ENCODE measurements around the gene SAMHD1. TPM values are rescaled to one million over a fixed set of nuclear protein-coding genes. Genes with fewer than 3 reads are reported as not detected.
A peak's percentile ranks its signal among the peaks of the same experiment; 100 is the strongest.
"Not testable (repeated sequence)": the region's sequence is repeated elsewhere in the genome, so short reads cannot be mapped to it uniquely, and the experiment has no call there.

SAMHD1 gene
- total RNA-seq, 2 experiments from 2014 or later, result 50.4 to 57.7 TPM

DNA sequence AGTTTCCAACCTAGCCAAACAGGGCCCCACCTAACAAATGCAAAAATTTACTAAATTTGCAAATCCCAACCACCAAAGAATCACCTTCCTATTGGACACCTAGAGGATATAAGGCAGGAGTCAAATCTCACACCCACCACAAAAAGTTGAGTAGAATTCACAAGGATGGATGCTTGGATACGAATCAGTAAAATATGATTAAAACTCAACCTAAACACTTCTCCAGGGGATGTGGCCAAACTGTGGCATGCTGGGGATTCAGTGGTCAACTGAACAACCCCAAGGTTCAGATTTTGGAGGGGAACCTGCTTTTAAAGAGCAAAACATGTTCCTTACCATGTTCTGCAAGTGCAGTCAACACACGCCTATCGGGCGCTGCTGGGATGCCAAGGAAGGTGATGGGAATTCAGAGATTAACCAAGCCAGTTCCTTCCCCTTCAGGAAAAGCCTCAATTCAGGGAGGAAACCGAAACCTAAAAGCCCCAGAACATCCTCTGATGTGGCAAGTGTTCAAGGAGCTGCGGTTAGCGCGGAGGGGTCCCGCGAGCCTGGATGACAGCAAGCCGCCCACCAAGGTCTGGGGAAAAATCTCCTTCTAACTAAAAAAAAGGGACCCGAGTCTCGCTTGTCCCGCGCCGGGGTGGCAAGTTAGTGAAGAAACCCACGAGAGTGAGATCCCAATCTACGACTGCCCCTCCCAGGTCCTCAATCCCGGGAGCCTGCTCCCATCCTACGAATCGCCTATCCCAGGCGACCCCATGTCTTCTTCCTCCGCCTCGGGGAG is 902 bp downstream of the SAMHD1 start:
- intact Hi-C loops (cut with micrococcal nuclease), result loop anchor here (1.0 to 2.0 kb wide), 5 partner anchors 18 to 145 kb away; partner anchors contain the start of gene RBL1
- DNase-seq, result peak; percentile 57
- Mint-ChIP-seq H3K27ac (peak overlapping the region; percentile 92), H3K4me1 (ENCODE audit: low read depth) (peaks cover 46% of the 10 kb centered on the region), H3K9me3 (no peaks in the 10 kb centered on the region), H3K36me3 (peaks cover 14% of the 10 kb centered on the region), H3K27me3 (no peaks in the 10 kb centered on the region), H3K4me3 (peak overlapping the region; percentile 98)
- CTCF ChIA-PET, result no interaction called here
- POLR2A ChIA-PET, result interaction anchor here (1.6 kb wide), 1 partner anchor 145 kb away, joined by 5 read pairs; the partner anchor contains the start of gene RBL1

DNA sequence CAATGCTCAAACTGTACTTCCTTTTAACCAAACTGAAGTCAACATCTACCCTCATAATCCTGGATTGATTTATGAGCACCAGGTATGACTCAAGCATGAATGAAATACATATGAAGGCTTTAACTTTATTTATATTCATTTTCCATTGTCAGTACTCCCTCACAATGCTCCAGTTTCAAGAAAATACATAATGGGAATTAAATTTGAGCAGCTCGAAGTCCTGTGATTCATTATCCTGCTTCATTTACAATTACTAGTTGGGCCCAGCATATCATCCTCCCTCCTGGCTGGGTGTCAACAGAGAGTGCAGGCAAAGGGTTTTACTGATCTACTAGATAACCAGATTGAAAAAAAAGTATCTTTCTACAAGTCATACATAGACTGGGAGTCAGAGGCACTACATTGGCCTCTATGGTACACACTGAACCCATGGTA is 10.1 kb downstream of the SAMHD1 start:
- DNase-seq, result peak; percentile 47
- Mint-ChIP-seq H3K27me3 (no peaks in the 10 kb centered on the region), H3K27ac (peak overlapping the region; percentile 90), H3K4me1 (ENCODE audit: low read depth) (peaks cover 70% of the 10 kb centered on the region), H3K4me3 (peak overlapping the region; percentile 18), H3K9me3 (no peaks in the 10 kb centered on the region), H3K36me3 (peaks cover 47% of the 10 kb centered on the region)
- POLR2A ChIA-PET, result no interaction called here
- intact Hi-C loops (cut with micrococcal nuclease), result no loop called here
- CTCF ChIA-PET, result no interaction called here

DNA sequence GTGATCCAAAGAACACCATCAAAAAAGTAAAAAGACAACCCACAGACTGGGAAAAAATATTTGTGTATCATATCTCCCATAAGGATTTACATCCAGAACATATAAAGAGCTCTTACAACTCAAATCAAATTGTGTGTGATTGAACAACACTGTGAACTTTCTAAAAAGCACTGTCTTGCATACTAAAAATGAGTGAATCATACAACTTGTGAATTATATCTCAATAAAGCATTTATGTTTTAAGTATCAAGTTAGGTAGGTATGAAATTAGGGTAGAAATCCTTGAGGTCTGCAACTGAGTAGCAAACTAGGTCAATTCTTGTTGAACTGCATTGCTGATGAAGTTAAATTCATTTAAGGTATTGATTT is 14.1 kb downstream of the SAMHD1 start:
- intact Hi-C loops (cut with micrococcal nuclease), result no loop called here
- Mint-ChIP-seq H3K4me3 (no peak overlapping the region), H3K4me1 (ENCODE audit: low read depth) (peaks cover 60% of the 10 kb centered on the region), H3K9me3 (no peaks in the 10 kb centered on the region), H3K36me3 (peaks cover 35% of the 10 kb centered on the region), H3K27me3 (no peaks in the 10 kb centered on the region), H3K27ac (peak overlapping the region; percentile 25)
- DNase-seq, result no peak
- CTCF ChIA-PET, result interaction anchor here (0.9 to 1.0 kb wide), 2 partner anchors 18 to 129 kb away, joined by 3 read pairs; no protein-coding TSS in a partner anchor
- POLR2A ChIA-PET, result no interaction called here

DNA sequence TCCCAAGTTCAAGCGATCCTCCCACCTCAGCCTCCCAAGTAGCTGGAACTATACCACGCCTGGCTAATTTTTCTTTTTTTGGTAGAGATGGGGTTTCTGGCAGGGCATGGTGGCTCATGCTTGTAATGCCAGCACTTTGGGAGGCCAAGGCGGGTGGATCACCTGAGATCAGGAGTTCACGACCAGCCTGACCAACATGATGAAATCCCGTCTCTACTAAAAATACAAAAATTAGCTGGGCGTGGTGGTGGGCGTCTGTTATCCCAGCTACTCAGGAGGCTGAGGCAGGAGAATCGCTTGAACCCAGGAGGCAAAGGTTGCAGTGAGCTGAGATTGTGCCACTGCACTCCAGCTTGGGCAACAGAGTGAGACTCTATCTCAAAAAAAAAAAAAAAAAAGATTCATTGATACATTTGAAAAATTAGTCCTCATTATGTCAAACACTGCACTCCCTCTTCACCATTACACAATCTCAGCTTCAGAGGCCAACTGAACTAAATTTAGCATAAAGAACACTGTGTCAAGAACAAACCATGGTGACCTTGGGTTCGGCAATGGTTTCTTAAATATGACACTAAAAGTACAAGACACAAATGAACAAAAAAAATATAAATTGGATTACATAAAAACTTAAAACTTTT is 14.6 kb downstream of the SAMHD1 start:
- H3K4me1 Mint-ChIP-seq (ENCODE audit: low read depth), result peaks cover 57% of the 10 kb centered on the region
- H3K36me3 Mint-ChIP-seq, result peaks cover 35% of the 10 kb centered on the region
- POLR2A ChIA-PET, result interaction anchor here (0.6 to 1.0 kb wide), 2 partner anchors 68 to 291 kb away, joined by 3 read pairs; no protein-coding TSS in a partner anchor
- H3K4me3 Mint-ChIP-seq; H3K27me3 Mint-ChIP-seq; DNase-seq; H3K9me3 Mint-ChIP-seq; intact Hi-C loops (cut with micrococcal nuclease): not testable (repeated sequence)
- CTCF ChIA-PET, result interaction anchor here (0.9 to 1.0 kb wide), 2 partner anchors 17 to 128 kb away, joined by 3 read pairs; no protein-coding TSS in a partner anchor
- H3K27ac Mint-ChIP-seq, result peak overlapping the region; percentile 25

DNA sequence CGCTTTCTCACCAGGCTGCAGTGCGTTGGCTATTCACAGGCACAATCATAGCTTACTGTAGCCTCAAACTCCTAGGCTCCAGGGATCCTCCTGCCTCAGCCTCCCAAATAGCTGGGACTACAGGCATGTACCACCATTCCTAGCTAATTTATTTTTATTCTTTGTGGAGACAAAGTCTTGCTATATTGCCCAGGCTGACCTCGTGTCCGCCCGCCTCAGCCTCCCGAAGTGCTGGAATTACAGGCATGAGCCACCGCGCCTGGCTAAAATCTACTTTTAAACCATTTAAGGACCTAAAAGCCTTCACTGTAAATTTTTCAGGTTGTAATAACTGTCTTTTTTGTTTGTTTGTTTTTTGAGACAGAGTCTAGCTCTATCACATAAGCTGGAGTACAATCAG is 15.2 kb downstream of the SAMHD1 start:
- no peaks in the 10 kb centered on the region for H3K9me3 Mint-ChIP-seq
- intact Hi-C loops (cut with micrococcal nuclease), result no loop called here
- ChIA-PET CTCF (no interaction called here), POLR2A (interaction anchor here (0.6 to 1.0 kb wide), 2 partner anchors 69 to 291 kb away, joined by 3 read pairs; no protein-coding TSS in a partner anchor)
- no peak overlapping the region for H3K4me3 Mint-ChIP-seq
- DNase-seq, result no peak
- peaks cover 56% of the 10 kb centered on the region for H3K4me1 Mint-ChIP-seq (ENCODE audit: low read depth)
- no peaks in the 10 kb centered on the region for H3K27me3 Mint-ChIP-seq
- peak overlapping the region; percentile 23 for H3K27ac Mint-ChIP-seq
- H3K36me3 Mint-ChIP-seq, result peaks cover 35% of the 10 kb centered on the region

DNA sequence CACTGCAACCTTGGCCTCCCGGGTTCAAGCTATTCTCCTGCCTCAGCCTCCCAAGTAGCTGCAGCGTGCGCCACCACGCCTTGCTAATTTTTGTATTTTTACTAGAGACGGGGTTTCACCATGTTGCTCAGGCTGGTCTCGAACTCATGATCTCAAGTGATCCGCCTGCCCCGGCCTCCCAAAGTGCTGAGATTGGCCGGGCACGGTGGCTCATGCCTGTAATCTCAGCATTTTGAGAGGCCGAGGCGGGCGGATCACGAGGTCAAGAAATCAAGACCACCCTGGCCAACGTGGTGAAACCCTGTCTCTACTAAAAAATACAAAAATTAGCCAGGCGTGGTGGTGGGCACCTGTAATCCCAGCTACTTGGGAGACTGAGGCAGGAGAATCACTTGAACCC is 17.9 kb downstream of the SAMHD1 start:
- intact Hi-C loops (cut with micrococcal nuclease), result not testable (repeated sequence)

DNA sequence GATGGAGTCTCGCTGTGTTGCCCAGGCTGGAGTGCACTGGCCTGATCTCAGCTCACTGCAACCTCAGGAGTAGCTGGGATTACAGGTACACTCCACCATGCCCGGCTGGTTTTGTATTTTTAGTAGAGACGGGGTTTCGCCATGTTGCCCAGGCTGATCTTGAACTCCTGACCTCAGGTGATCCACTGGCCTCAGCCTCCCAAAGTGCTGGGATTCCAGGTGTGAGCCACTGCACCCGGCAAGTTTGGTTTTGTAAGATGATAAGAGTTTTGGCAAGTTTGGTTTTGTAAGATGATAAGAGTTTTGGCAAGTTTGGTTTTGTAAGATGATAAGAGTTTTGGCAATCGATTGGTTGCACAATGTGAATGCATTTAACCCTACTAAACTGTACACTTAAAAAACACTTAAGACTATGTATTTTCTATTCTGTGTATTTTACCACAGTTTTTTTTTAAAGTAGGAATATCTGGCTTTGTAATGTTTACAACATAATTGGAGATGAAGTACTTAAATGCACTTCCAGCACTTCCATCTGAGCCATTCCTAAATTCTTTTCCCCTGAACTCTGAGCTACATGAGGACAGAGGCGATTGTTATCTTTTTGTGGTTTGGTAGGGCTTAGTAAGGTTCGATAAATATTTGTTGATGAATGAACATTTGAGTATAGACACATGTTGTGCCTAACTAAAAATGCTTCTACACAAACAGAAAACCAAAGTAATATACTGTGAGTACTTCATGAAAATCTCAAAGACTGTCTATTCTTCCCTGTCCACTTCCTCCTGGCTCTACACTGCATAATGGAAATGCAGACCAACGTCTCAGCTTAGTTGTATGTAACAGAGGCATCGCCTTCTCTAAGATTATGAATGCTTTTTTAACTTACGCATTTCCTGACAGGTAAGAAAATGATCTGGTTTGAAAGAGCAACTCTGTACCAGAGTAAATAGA is 18.8 kb downstream of the SAMHD1 start:
- Mint-ChIP-seq H3K27me3 (no peaks in the 10 kb centered on the region), H3K9me3 (no peaks in the 10 kb centered on the region), H3K36me3 (peaks cover 47% of the 10 kb centered on the region), H3K4me3 (no peak overlapping the region), H3K4me1 (ENCODE audit: low read depth) (peaks cover 56% of the 10 kb centered on the region), H3K27ac (peak overlapping the region; percentile 72)
- no peak for DNase-seq
- CTCF ChIA-PET, result interaction anchor here (1.1 to 1.5 kb wide), 2 partner anchors 13 to 32 kb away, joined by 3 to 4 read pairs; no protein-coding TSS in a partner anchor
- intact Hi-C loops (cut with micrococcal nuclease), result no loop called here
- POLR2A ChIA-PET, result no interaction called here

More for the DNA sequence above, 17.9 kb downstream of the SAMHD1 start:
- H3K4me3 Mint-ChIP-seq, POLR2A ChIA-PET, H3K27ac Mint-ChIP-seq, DNase-seq, H3K27me3 Mint-ChIP-seq, H3K9me3 Mint-ChIP-seq: not testable (repeated sequence)
- CTCF ChIA-PET, result interaction anchor here (1.1 to 1.5 kb wide), 2 partner anchors 14 to 33 kb away, joined by 3 to 4 read pairs; no protein-coding TSS in a partner anchor
- Mint-ChIP-seq H3K36me3 (peaks cover 42% of the 10 kb centered on the region), H3K4me1 (ENCODE audit: low read depth) (peaks cover 58% of the 10 kb centered on the region)

DNA sequence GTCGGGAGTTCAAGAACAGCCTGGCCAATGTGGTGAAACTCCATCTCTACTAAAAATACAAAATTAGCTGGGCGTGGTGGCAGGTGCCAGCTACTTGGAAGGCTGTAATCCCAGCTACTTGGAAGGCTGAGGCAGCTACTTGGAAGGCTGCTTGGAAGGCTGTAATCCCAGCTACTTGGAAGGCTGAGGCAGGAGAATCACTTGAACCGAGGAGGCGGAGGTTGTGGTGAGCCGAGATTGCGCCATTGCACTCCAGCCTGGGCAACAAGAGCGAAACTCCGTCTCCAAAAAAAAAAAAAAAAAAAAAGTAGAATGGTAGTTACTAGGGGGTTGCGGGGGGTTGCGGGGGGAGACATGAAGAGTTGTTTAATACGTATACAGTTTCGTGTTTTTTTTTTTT is 19.4 kb downstream of the SAMHD1 start:
- CTCF ChIA-PET; POLR2A ChIA-PET; H3K9me3 Mint-ChIP-seq; intact Hi-C loops (cut with micrococcal nuclease); H3K4me3 Mint-ChIP-seq; DNase-seq; H3K27me3 Mint-ChIP-seq: not testable (repeated sequence)
- H3K4me1 Mint-ChIP-seq (ENCODE audit: low read depth), result peaks cover 51% of the 10 kb centered on the region
- H3K27ac Mint-ChIP-seq, result peak overlapping the region; percentile 72
- peaks cover 47% of the 10 kb centered on the region for H3K36me3 Mint-ChIP-seq

DNA sequence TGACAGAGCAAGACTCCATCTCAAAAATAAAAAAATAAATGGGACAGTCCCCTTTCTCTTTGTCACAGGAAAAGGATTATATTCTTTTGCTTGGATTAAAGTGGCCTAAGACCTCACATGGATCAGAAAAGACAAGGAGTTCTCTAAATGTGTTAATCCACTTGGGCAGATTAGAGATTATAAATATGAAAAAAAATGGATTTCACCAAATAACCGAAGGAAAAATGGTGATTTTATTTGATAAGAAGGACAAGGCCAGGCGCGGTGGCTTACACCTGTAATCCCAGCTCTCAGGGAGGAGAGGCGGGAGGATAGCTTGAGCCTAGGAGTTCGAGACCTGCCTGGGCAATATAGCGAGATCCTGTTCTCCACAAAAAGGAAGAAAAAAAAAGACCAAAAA is 21.8 kb downstream of the SAMHD1 start:
- POLR2A ChIA-PET, result no interaction called here
- no peaks in the 10 kb centered on the region for H3K27me3 Mint-ChIP-seq
- H3K4me1 Mint-ChIP-seq (ENCODE audit: low read depth), result peaks cover 54% of the 10 kb centered on the region
- intact Hi-C loops (cut with micrococcal nuclease), result loop anchor here (2.0 kb wide), 1 partner anchor 21 kb away; the partner anchor contains the start of gene SAMHD1
- peaks cover 57% of the 10 kb centered on the region for H3K36me3 Mint-ChIP-seq
- no peak overlapping the region for H3K4me3 Mint-ChIP-seq
- CTCF ChIA-PET, result no interaction called here
- peak overlapping the region; percentile 84 for H3K27ac Mint-ChIP-seq
- no peaks in the 10 kb centered on the region for H3K9me3 Mint-ChIP-seq
- DNase-seq, result no peak

DNA sequence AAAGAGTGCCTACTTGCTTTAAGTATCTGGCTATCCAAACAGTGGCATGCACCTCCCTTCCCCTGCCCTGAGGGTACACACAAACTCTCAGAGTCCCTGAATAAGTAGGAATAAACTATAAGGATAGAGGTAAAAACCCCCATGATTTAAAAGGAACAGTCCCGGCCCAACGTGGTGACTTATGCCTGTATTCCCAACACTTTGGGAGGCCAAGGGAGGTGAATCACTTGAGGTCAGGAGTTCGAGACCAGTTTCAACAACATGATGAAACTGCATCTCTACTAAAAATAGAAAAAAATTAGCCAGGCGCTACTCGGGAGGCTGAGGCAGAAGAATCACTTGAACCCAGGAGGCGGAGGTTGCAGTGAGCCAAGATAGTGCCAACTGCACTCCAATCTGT is 22.2 kb downstream of the SAMHD1 start:
- intact Hi-C loops (cut with micrococcal nuclease), result no loop called here
- no peak for DNase-seq
- peaks cover 55% of the 10 kb centered on the region for H3K36me3 Mint-ChIP-seq
- ChIA-PET POLR2A (no interaction called here), CTCF (no interaction called here)
- H3K27ac Mint-ChIP-seq, result peak overlapping the region; percentile 84
- H3K4me1 Mint-ChIP-seq (ENCODE audit: low read depth), result peaks cover 58% of the 10 kb centered on the region
- H3K27me3 Mint-ChIP-seq, result no peaks in the 10 kb centered on the region
- H3K9me3 Mint-ChIP-seq, result no peaks in the 10 kb centered on the region
- H3K4me3 Mint-ChIP-seq, result no peak overlapping the region

DNA sequence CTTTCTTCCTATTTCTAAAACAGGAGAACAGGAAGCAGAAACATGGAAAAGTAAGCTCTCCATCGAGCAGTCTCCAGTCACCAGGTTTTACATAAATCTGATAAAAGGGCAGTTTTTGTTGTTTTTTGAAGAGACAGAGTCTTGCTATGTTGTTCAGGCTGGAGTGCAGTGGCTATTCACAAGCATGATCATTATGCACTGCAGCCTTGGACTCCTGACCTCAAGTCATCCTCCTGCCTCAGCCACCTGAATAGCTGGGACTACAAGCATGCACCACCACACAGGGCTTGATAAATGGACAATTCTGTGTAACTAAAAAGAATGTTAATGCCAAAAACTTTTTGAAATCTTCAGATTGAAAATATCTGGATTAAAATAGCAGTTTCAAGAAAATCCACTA is 23.8 kb downstream of the SAMHD1 start:
- intact Hi-C loops (cut with micrococcal nuclease), result no loop called here
- Mint-ChIP-seq H3K9me3 (no peaks in the 10 kb centered on the region), H3K27ac (no peak overlapping the region), H3K36me3 (peaks cover 51% of the 10 kb centered on the region), H3K4me1 (ENCODE audit: low read depth) (peaks cover 55% of the 10 kb centered on the region), H3K4me3 (no peak overlapping the region), H3K27me3 (no peaks in the 10 kb centered on the region)
- no peak for DNase-seq
- ChIA-PET CTCF (interaction anchor here (0.6 to 1.1 kb wide), 2 partner anchors 8 to 166 kb away, joined by 4 read pairs; no protein-coding TSS in a partner anchor), POLR2A (no interaction called here)
